Myocyte (in vitro differentiated cells): Measurements from ENCODE around the gene KRTAP5-11. TPM values are rescaled to one million over a fixed set of nuclear protein-coding genes. Genes with fewer than 3 reads are reported as not detected.

Experiments used
- DNase-seq: peaks from one replicate; pipeline ENCODE4 v3.0.0-alpha.2; 2012; ENCODE audit warnings: low read depth
- total RNA-seq: library from RNA; depleted of rRNA; stranded (reverse); fragments of >200 nt; gene quantifications from 2 replicates; pipeline ENCODE4 v1.2.3, GENCODE V29; 2014

Gene KRTAP5-11
- total RNA-seq, 1 donor from 2014 or later, result not detected

- no peak for DNase-seq
Measured at GRCh38 chr11:71532036-71532610, 50.6 kb downstream of the KRTAP5-11 start.

Other genes starting within 250 kb of the KRTAP5-11 start
- 48.0 and 87.5 TPM in 2 replicates for gene DHCR7, start 134.5 kb downstream of the KRTAP5-11 start, total RNA-seq
- 31.9 and 48.0 TPM in 2 replicates for gene NADSYN1, start 129.7 kb downstream of the KRTAP5-11 start, total RNA-seq
- gene KRTAP5-7, start 55.6 kb downstream of the KRTAP5-11 start, total RNA-seq, result not detected in 2 replicates
- gene KRTAP5-8, start 44.9 kb downstream of the KRTAP5-11 start, total RNA-seq, result 0.21 TPM in 1 of 2 replicates, not detected in the other
- 0.16 and 0.29 TPM in 2 replicates for gene KRTAP5-9, start 34.5 kb downstream of the KRTAP5-11 start, total RNA-seq
- gene KRTAP5-10, start 17.3 kb downstream of the KRTAP5-11 start, total RNA-seq, result not detected in 2 replicates